ENCODE measurements around the gene TMEM135.

The TMEM135 gene

DNA sequence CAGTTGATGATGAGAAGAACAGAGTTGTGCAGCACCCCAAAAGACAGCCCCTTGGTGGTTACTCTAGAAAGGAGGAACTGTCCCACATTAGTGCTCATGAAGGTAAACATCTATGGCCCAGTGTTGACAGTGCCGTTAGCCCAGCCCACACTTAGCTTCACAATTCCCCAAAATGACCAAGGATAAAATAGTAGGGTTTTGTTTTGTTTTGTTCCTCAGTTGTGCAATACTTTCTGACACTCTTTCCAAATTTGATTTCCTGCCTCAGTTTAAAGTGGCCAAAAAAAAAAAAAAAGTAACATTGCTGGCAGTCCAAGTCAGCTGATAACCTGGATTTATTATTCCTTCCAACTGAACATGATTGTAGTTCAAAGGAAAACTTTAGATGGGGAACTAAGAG is 269.4 kb downstream of the TMEM135 start:
- no peak for TF ChIP-seq ZNF274 (IDR thresholded peaks at IDR 0.05; ENCODE audit: low read depth, low read length)
- no peak overlapping the region for H3K4me3 ChIP-seq (ENCODE audit: low read length)

DNA sequence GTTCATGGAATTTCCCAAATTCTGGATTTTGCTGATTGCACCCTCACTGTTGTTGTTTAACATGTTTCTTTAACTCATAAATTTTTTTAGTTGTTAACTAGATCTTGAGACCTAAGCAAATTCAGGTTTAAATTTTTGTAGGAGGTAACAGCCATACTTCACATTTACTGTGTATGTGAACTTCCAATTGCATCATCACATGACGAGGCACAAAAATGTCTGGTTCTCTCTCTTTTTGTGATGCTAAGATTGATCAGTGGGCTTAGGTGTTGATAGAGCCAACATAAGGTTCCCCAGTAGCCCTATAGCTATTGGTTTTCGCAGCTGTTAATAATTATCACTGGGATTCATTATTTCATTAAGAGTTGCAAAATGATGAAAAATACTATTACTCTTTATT is 277.5 kb downstream of the TMEM135 start:
- H3K4me3 ChIP-seq (ENCODE audit: low read length): no peak overlapping the region
- no peak for TF ChIP-seq ZNF274 (IDR thresholded peaks at IDR 0.05; ENCODE audit: low read depth, low read length)

DNA sequence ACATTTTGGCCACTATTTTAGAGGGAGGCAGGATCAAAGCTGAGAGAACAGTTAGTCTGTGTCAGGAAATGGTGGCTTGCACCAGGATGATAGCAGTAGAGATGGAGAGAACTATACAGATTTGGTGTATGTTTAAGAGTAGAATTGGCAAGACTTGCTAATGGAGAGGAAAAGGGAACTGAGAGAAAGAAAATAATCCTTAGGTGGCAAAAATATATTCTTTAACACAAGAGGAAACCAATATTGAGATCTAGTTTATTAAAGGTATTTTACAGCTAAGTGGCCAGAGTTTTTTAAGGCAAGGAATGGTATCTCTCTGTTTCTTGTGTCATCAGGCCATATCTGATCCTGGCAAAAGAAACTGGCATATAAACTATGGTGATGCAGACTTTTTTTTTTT is 278.8 kb downstream of the TMEM135 start:
- H3K4me3 ChIP-seq (ENCODE audit: low read length): no peak overlapping the region
- TF ChIP-seq ZNF274 (IDR thresholded peaks at IDR 0.05; ENCODE audit: low read depth, low read length): no peak

- no peak for TF ChIP-seq ZNF274 (IDR thresholded peaks at IDR 0.05; ENCODE audit: low read depth, low read length)
- no peak overlapping the region for H3K4me3 ChIP-seq (ENCODE audit: low read length)
Measured at GRCh38 chr11:87317441-87317840, 279.7 kb downstream of the TMEM135 start.

DNA sequence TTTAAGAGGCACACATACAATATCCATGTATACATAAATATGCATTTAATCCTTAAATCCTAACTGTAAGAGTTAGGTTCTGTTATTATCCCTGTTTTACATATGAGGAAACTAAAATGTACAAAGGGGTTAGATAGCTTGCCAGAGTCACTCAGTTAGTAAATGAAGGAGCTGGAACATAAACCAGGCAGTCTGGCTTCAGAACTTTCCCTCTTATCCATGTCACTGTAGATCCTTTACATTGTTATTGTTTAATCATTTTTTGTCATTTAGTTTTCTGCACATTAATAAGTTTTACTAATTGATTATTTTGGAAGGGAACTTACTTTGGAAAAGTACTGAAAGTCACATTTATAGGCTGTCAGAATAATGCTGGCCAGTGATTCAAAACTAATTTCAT is 282.4 kb downstream of the TMEM135 start:
- no peak for TF ChIP-seq ZNF274 (IDR thresholded peaks at IDR 0.05; ENCODE audit: low read depth, low read length)

GRCh38 chr11:87322568-87322967 is 284.8 kb downstream of the TMEM135 start:
- TF ChIP-seq ZNF274 (IDR thresholded peaks at IDR 0.05; ENCODE audit: low read depth, low read length): no peak
- H3K4me3 ChIP-seq (ENCODE audit: low read length): no peak overlapping the region

More for the DNA sequence above, 282.4 kb downstream of the TMEM135 start:
- H3K4me3 ChIP-seq (ENCODE audit: low read length): no peak overlapping the region

DNA sequence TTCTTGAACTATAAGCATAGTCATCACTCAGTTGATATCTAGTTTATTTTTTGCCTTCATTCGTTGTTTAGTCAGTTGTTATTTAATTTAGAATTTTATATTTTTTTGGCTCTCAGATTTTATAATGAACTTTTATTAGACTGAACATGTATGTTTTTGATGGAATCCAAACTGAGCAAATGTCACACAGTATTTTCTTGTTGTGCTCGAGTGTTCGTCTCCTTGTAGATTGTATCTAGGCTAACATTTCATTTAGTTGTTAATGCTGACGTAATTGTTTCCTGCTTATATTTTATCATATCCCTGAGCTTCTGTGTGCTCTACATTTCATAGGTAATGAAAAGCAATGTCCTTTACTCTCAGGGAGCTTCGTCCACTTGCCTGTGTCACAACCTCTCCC is 286.2 kb downstream of the TMEM135 start:
- H3K4me3 ChIP-seq (ENCODE audit: low read length): no peak overlapping the region
- TF ChIP-seq ZNF274 (IDR thresholded peaks at IDR 0.05; ENCODE audit: low read depth, low read length): no peak

DNA sequence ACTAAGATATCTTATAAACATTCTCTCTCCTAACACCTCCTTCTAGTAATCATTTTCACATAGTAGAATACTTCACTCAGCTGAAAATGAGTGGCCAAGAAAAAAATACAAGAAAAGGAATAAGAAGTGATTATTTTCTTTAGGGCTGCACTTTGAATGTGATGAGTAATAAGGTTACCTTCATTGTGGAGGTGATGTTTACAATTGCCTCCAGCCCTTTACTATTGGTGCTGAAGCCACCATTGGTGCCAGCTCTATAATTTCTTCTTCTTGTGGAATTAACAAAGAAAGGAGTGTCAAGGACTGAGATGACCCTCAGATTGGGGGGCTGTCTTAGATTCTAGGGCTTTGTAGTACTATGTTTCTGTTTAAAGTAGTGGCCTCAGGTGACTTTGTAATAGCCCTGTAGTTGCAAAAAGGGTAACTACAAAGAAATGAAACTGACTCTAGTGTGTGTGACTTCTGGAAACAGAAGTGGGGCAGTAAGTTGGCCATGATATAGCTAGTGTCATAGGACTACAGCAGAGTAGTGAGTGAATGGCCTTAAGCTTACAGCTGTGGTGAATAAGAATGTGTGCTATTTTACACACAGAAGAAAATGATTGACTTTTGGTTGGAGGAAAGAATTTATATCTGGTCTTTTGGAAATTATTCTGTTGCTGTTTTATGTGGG is 287.2 kb downstream of the TMEM135 start:
- no peak for TF ChIP-seq ZNF274 (IDR thresholded peaks at IDR 0.05; ENCODE audit: low read depth, low read length)
- H3K4me3 ChIP-seq (ENCODE audit: low read length): no peak overlapping the region

DNA sequence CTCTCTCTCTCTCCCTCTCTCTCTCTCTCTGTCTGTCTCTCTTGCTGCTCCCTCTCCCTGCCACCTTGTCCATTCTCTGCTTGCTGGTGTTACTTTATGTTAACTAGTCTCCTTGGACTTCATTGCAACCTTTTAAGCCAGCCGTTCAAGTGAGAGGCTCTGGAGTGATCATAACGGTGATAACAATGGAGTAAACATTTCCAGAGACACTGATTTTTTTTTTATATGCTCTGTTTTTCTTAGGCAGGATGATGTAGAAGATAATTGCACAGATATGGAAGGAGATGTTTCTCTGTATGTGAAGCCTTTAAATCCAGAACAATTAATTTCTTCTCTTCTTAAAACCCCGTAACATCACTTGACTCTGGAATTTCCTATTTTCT is 287.7 kb downstream of the TMEM135 start:
- H3K4me3 ChIP-seq (ENCODE audit: low read length): no peak overlapping the region
- TF ChIP-seq ZNF274 (IDR thresholded peaks at IDR 0.05; ENCODE audit: low read depth, low read length): no peak

- no peak overlapping the region for H3K4me3 ChIP-seq (ENCODE audit: low read length)
- no peak for TF ChIP-seq ZNF274 (IDR thresholded peaks at IDR 0.05; ENCODE audit: low read depth, low read length)
Measured at GRCh38 chr11:87326594-87326993, 288.9 kb downstream of the TMEM135 start.

GRCh38 chr11:87329172-87329571 is 291.4 kb downstream of the TMEM135 start:
- no peak overlapping the region for H3K4me3 ChIP-seq (ENCODE audit: low read length)
- no peak for TF ChIP-seq ZNF274 (IDR thresholded peaks at IDR 0.05; ENCODE audit: low read depth, low read length)

DNA sequence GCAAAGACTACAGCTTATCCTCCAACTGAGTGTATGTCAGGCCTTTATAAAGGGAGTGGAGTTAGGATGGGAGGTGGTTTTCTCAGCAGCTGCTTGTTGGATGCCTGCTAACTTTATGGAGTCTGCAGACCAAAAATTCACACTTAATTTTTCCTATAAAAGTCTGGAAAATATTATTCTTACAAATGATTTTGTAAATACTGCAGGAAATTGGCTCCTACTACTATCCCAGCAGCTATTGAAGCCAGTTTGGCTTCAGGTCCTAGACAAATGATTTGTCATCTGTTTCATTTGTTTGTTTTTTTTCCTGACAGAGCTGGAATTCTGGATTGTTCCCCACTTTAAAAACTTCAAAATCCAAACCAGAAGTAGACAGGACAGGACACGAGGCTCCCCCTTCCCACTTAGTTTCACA is 292.5 kb downstream of the TMEM135 start:
- H3K4me3 ChIP-seq (ENCODE audit: low read length): no peak overlapping the region
- TF ChIP-seq ZNF274 (IDR thresholded peaks at IDR 0.05; ENCODE audit: low read depth, low read length): no peak

- no peak overlapping the region for H3K4me3 ChIP-seq (ENCODE audit: low read length)
- TF ChIP-seq ZNF274 (IDR thresholded peaks at IDR 0.05; ENCODE audit: low read depth, low read length): no peak
Measured at GRCh38 chr11:87331273-87331672, 293.5 kb downstream of the TMEM135 start.

DNA sequence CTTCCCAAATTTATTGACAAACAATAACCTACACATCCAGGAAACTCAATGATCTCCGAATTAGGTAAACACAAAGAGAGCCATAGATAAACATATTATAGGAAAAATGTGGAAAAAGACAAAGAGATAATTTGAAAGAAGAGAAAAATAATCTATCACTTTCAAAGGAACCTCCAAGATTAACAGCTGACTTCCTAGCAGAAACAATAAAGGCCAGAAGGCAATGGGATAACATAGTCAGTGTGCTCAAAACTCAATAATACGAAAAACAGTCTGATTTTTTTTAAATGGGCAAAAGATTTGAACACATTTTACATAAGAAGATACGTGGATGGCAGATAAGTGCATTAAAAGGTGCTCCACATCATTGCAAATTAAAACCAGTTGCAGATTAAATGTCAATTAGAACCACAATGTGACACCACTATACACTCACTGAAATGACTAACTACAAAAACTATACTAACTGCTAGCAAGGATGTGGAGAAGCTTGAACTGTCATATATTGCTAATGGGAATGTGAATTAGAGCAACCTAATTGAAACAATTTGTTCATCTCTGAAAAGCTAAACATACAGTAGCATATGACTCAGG is 300.4 kb downstream of the TMEM135 start:
- no peak for TF ChIP-seq ZNF274 (IDR thresholded peaks at IDR 0.05; ENCODE audit: low read depth, low read length)
- H3K4me3 ChIP-seq (ENCODE audit: low read length): no peak overlapping the region

DNA sequence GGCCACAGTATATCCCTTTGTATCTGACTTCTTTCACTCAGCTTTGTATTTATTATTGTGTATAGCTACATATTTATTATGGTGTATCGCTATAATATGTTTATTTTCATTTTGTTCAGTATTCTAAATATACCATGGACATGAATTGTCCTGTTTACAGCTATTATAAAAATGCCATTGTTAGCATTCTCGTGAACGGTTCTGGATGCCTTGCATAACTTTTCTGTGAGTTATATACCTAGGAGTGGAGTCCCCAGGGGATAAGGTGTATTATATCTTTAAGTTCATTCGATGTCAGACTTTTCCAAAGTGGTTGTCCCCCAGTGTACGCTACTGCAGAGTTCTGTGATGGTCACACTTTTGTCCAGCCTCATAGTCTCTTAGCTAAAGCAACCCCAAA is 301.7 kb downstream of the TMEM135 start:
- TF ChIP-seq ZNF274 (IDR thresholded peaks at IDR 0.05; ENCODE audit: low read depth, low read length): no peak
- no peak overlapping the region for H3K4me3 ChIP-seq (ENCODE audit: low read length)

GRCh38 chr11:87347441-87347840 is 309.7 kb downstream of the TMEM135 start:
- no peak overlapping the region for H3K4me3 ChIP-seq (ENCODE audit: low read length)
- no peak for TF ChIP-seq ZNF274 (IDR thresholded peaks at IDR 0.05; ENCODE audit: low read depth, low read length)
